Psoas muscle (tissue), 8 donors: Measurements from ENCODE around the gene GLTP. TPM values are rescaled to one million over a fixed set of nuclear protein-coding genes. Genes with fewer than 3 reads are reported as not detected.

ENCODE experiments used
- ATAC-seq, 4 donors: fragments of 200-7000 bp; cut with Tn5 transposase; one replicate each; pipeline ENCODE4 v1.9.1; 2020; ENCODE audit warnings: moderate library complexity in 3 of 4, mild to moderate bottlenecking in 2 of 4
- DNase-seq, 2 donors: peaks; one replicate each; pipeline ENCODE4 v3.0.0-alpha.2; 2020
- H3K27ac ChIP-seq: fragments of 200-600 bp; one replicate; pipeline ENCODE4 v1.8.0; 2022
- H3K27me3 ChIP-seq, 3 donors: fragments of 200-600 bp in 1 of 3; one replicate each; pipeline versions ENCODE4 v1.6.1 to v1.8.0; 2013 to 2022; ENCODE audit warnings: low read length in 2 of 3, mild to moderate bottlenecking in 2 of 3, moderate library complexity in 1 of 3; ENCODE audit not compliant: insufficient read depth in 3 of 3
- H3K36me3 ChIP-seq, 2 donors: fragments of 200-600 bp in 1 of 2; one replicate each; pipeline versions ENCODE4 v1.6.1 to v1.8.0; 2013 to 2022; ENCODE audit warnings: low read depth in 1 of 2, mild to moderate bottlenecking in 1 of 2, moderate library complexity in 1 of 2; ENCODE audit not compliant: insufficient read depth in 1 of 2
- H3K4me1 ChIP-seq: fragments of 200-600 bp; one replicate; pipeline ENCODE4 v1.8.0; 2022
- H3K4me3 ChIP-seq: fragments of 200-600 bp; one replicate; pipeline ENCODE4 v1.8.0; 2022; ENCODE audit warnings: mild to moderate bottlenecking
- H3K9me3 ChIP-seq: fragments of 200-600 bp; one replicate; pipeline ENCODE4 v1.8.0; 2022
- whole genome bisulfite sequencing, 3 donors: extraction: QIAGEN DNeasy Blood & Tissue Kit; methylation state at CpG; one replicate each; pipeline versions ENCODE4 v1.1.6 to v1.1.7; 2013; 5-methylcytosine and 5-hydroxymethylcytosine counted together
- intact Hi-C, 2 donors: fragments of 100-400 bp; cut with DNase I; formaldehyde crosslinking; loops; one replicate each; pipeline versions ENCODE4 v1.11.0 to v1.14.2; 2022
- polyA plus RNA-seq, 3 donors: library from polyadenylated mRNA; stranded (reverse); fragments of 200-250 nt; gene quantifications; one replicate each; pipeline ENCODE4 v1.2.3, GENCODE V29; 2013
- total RNA-seq, 4 donors: library from RNA; stranded (reverse); fragmentation: NEBNext Ultra II Directional in 2 of 4; extraction: Animal tissue kit (Norgen Biotek cat#: 25700) in 2 of 4; gene quantifications; one replicate each; pipeline versions ENCODE4 v1.2.1 to v1.2.4, GENCODE V29; 2021 to 2023
- TF ChIP-seq, protein P1 (sequence below): fragments of 200-600 bp; IDR thresholded peaks from one replicate; pipeline ENCODE4 v1.8.0; 2022; ENCODE audit warnings: antibody characterized with exemption
- donor health status: healthy with polysubstance abuse.
- donor health status: DM: no; HTN: no; CAD: no; lungs with moderate emphysema.
- donor health status: Bipolar disorder and iron deficiency.
- donor health status: healthy.
- donor health status: DM: yes; HTN: yes; CAD: no.
- donor health status: DM: no; HTN: no; CAD: no.
- donor health status: DM: no; HTN: no; CAD: no.
- donor health status: DM: yes; HTN: yes; CAD: no.

Gene GLTP
- total and polyA plus RNA-seq, 7 donors, result 12.1 to 23.3 (median 16.9) TPM

DNA sequence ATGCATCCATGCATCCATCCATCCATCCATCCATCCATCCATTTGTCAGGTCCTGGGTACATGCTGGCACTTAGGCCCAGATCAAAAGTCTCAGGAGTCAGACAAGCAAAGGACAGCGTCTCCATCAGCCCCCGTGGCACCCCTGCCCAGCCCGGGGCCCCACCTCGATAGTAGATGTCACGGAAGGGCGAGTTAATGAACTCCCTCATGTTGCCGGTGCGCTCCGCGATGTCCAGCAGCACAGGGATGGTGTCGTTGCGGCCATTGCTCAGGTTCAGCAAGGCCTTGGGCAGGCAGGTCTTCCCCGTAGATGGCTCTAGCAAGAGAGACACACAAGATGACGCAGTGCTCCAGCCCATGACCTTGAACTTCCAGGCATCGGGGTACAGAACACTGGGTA is 77.5 kb downstream of the GLTP start:
- H3K36me3 ChIP-seq, result no peaks in the 10 kb centered on the region
- 92 to 94% (median 92%) methylated on average over 15 of the region's 15 CpGs for WGBS, 3 donors
- no peaks in the 10 kb centered on the region for H3K27me3 ChIP-seq
- H3K9me3 ChIP-seq, result no peaks in the 10 kb centered on the region
- intact Hi-C loops, result no loop called here
- H3K4me1 ChIP-seq, result no peaks in the 10 kb centered on the region
- H3K4me3 ChIP-seq, result no peak overlapping the region
- no peak for DNase-seq
- ATAC-seq, result no peak
- no peak overlapping the region for H3K27ac ChIP-seq
- TF ChIP-seq, protein P1, sequence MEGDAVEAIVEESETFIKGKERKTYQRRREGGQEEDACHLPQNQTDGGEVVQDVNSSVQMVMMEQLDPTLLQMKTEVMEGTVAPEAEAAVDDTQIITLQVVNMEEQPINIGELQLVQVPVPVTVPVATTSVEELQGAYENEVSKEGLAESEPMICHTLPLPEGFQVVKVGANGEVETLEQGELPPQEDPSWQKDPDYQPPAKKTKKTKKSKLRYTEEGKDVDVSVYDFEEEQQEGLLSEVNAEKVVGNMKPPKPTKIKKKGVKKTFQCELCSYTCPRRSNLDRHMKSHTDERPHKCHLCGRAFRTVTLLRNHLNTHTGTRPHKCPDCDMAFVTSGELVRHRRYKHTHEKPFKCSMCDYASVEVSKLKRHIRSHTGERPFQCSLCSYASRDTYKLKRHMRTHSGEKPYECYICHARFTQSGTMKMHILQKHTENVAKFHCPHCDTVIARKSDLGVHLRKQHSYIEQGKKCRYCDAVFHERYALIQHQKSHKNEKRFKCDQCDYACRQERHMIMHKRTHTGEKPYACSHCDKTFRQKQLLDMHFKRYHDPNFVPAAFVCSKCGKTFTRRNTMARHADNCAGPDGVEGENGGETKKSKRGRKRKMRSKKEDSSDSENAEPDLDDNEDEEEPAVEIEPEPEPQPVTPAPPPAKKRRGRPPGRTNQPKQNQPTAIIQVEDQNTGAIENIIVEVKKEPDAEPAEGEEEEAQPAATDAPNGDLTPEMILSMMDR, result no peak

Other genes starting within 250 kb of the GLTP start
- gene FAM222A, start 166.7 kb downstream of the GLTP start, total RNA-seq, result 1 to 10 TPM; 1.8 to 6.1 (median 5.5) TPM
- 10 to 100 TPM in 1 of 3 donors, 1 to 10 TPM in 1, under 1 TPM in 1; 0.59 to 15.8 (median 3.3) TPM for gene FAM222A, start 166.7 kb downstream of the GLTP start, polyA plus RNA-seq
- gene TRPV4, start 47.1 kb downstream of the GLTP start, total RNA-seq, result under 1 TPM in 3 of 4 donors, not detected in 1; 0.07 to 0.11 (median 0.10) TPM
- under 1 TPM; 0.03 to 0.07 (median 0.05) TPM for gene TRPV4, start 47.1 kb downstream of the GLTP start, polyA plus RNA-seq
- 10 to 100 TPM in 1 of 4 donors, 1 to 10 TPM in 3; 5.8 to 11.2 (median 8.5) TPM for gene TCHP, start 19.7 kb upstream of the GLTP start, total RNA-seq
- gene TCHP, start 19.7 kb upstream of the GLTP start, polyA plus RNA-seq, result 10 to 100 TPM in 1 of 3 donors, 1 to 10 TPM in 2; 4.5 to 14.8 (median 5.7) TPM
- gene GIT2, start 115.8 kb upstream of the GLTP start, total RNA-seq, result 10 to 100 TPM; 17.5 to 29.7 (median 26.4) TPM
- 10 to 100 TPM; 10.8 to 20.3 (median 13.3) TPM for gene GIT2, start 115.8 kb upstream of the GLTP start, polyA plus RNA-seq
- 10 to 100 TPM in 2 of 4 donors, 1 to 10 TPM in 2; 8.7 to 16.3 (median 11.7) TPM for gene ANKRD13A, start 118.9 kb upstream of the GLTP start, total RNA-seq
- gene ANKRD13A, start 118.9 kb upstream of the GLTP start, polyA plus RNA-seq, result 1 to 10 TPM; 6.8 to 9.0 (median 7.4) TPM
- gene C12orf76, start 168.0 kb upstream of the GLTP start, total RNA-seq, result 1 to 10 TPM; 3.1 to 9.8 (median 6.1) TPM
- 10 to 100 TPM in 1 of 3 donors, 1 to 10 TPM in 2; 6.9 to 19.1 (median 7.4) TPM for gene C12orf76, start 168.0 kb upstream of the GLTP start, polyA plus RNA-seq
- 1 to 10 TPM; 4.1 to 9.6 (median 5.3) TPM for gene IFT81, start 243.8 kb upstream of the GLTP start, total RNA-seq
- gene IFT81, start 243.8 kb upstream of the GLTP start, polyA plus RNA-seq, result 1 to 10 TPM; 2.5 to 8.7 (median 3.8) TPM